Right ventricle myocardium superior (tissue), 1 donor: ENCODE results near the gene CLK2. TPM values are rescaled to one million over a fixed set of nuclear protein-coding genes. Genes with fewer than 3 reads are reported as not detected.
A peak's percentile ranks its signal among the peaks of the same experiment; 100 is the strongest.
"Not testable (repeated sequence)": the region's sequence is repeated elsewhere in the genome, so short reads cannot be mapped to it uniquely, and the experiment has no call there.

Source experiments
- ATAC-seq: fragments of 200-7000 bp; cut with Tn5 transposase; one replicate; pipeline ENCODE4 v1.9.1; 2020; ENCODE audit warnings: mild to moderate bottlenecking; ENCODE audit not compliant: poor library complexity
- DNase-seq: peaks from one replicate; pipeline ENCODE4 v3.0.0-alpha.2; 2020
- intact Hi-C: fragments of 100-400 bp; cut with DNase I; formaldehyde crosslinking; loops from one replicate; pipeline ENCODE4 v1.11.2; 2022
- total RNA-seq: library from RNA; stranded (reverse); fragmentation: NEBNext Ultra II Directional; extraction: Animal tissue kit (Norgen Biotek cat#: 25700); gene quantifications from one replicate; pipeline ENCODE4 v1.2.1, GENCODE V29; 2021
- donor health status: DM: no; HTN: yes; CAD: no; lungs with severe emphysema.

Gene CLK2
- total RNA-seq, 1 donor from 2014 or later, result 18.5 TPM

DNA sequence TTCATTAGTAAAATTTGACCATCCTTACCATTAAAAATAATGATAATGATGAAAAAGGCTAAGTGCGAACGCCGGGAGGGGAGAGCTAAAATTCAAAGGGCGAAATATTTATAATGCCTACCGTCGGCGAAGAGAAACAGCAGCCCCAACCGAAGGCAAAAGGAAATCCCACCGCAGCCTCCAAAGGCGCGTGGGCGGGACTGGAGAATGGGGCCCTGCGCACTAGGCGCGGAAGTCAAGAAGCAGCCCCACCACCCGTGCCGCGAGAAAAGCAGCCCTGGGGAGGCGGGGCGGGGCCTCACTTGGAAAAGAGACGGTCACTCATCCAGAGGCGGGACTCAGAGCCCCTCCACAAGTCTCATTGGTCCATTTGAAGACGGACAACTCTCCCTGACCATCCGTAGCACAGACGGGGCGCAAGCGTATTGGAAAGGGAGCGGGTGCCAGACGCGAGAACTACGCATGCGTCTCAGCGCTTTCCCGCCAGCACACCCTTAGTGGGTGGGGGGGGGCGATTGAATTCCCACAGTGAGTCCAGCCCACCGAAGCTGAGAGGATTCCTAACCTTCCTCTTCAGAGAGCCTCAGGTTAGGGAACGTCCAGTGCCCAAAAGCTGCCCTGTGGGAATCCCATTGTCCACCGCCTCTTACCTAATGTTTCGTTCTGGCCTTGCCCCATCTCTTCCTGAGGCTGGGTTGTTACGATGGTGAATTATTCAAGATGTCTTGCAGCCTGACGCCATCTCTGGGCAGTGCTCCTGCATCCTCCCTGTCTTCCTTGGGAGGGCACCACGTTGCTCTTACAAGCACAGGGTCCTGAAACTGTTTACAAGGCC lies 45.8 kb downstream of the CLK2 start:
- DNase-seq (peak; percentile 99), ATAC-seq (peak; percentile 99)
- intact Hi-C loops, result no loop called here

- ATAC-seq (peak; percentile 56), DNase-seq (peak; percentile 67)
- intact Hi-C loops, result no loop called here
Measured at GRCh38 chr1:155226910-155227260, 46.4 kb downstream of the CLK2 start.

GRCh38 chr1:155226188-155226909 lies 47.0 kb downstream of the CLK2 start:
- intact Hi-C loops, result no loop called here
- ATAC-seq, result peak; percentile 69
- peak; percentile 86 for DNase-seq

DNA sequence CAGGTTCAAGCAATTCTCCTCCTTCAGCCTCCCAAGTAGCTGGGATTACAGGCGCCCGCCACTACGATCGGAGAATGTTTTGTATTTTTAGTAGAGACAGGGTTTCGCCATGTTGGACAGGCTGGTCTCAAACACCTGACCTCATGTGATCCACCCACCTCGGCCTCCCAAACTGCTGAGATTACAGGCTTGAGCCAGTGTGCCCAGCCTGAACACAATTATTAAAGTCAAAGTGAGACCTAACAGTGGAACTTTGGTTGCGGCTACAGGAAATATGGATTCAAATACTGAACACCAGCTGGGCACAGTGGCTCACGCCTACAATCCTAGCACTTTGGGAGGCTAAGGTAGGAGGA lies 47.9 kb downstream of the CLK2 start:
- ATAC-seq, DNase-seq, intact Hi-C loops: not testable (repeated sequence)

- ATAC-seq (no peak), DNase-seq (no peak)
- intact Hi-C loops, result no loop called here
Measured at GRCh38 chr1:155223047-155223446, 50.3 kb downstream of the CLK2 start.

- intact Hi-C loops, DNase-seq, ATAC-seq: not testable (repeated sequence)
Measured at GRCh38 chr1:155220211-155220965, 52.9 kb downstream of the CLK2 start.

DNA sequence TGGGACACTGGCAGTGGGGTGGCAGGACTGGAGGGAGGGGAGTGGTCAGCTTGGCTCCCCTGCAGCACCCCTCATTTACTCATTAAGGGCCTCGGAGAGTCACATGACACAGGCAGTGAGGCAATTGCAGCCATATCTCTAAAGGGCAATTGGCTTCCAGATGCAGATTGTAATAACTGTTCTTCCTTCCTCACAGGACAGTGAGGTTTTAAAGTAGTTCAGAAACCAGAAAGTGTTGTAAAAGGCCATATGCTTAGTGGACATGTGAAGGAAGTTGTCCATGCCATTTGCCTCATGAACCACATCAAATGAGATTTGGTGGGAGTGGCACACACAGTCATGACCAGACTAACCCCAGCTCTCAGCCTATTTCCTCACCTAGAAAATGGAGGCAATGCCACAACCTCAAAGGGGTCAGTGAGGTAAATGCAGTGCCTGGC lies 53.7 kb downstream of the CLK2 start:
- DNase-seq, result no peak
- intact Hi-C loops, result no loop called here
- ATAC-seq, result peak; percentile 42

- ATAC-seq, result peak; percentile 68
- intact Hi-C loops, result no loop called here
- no peak for DNase-seq
Measured at GRCh38 chr1:155218854-155219591, 54.3 kb downstream of the CLK2 start.

DNA sequence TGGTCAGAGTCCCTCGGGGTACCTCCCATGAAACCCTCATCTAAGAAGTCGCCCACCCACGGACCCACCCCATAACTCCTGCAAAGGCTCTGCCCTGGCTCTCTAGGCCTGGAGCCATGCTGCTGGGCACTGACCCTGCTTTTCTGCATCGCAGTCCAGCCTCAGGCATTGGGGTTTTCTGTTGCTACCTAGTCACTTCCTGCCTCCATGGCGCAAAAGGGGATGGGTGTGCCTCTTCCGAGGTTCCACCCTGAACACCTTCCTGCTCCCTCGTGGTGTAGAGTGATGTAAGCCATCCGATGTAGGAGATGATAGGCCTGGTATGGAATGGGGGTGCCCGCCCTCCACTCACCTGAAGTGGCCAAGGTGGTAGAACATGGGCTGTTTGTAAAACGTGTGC lies 58.6 kb downstream of the CLK2 start:
- intact Hi-C loops, ATAC-seq, DNase-seq: not testable (repeated sequence)

Other genes starting within 250 kb of the CLK2 start
- 0.16 TPM for gene DCST2, start 239.7 kb downstream of the CLK2 start, total RNA-seq
- gene DCST1, start 239.7 kb downstream of the CLK2 start, total RNA-seq, result not detected
- 77.6 TPM for gene ADAM15, start 222.2 kb downstream of the CLK2 start, total RNA-seq
- 2.6 TPM for gene EFNA4, start 209.8 kb downstream of the CLK2 start, total RNA-seq
- gene EFNA3, start 194.7 kb downstream of the CLK2 start, total RNA-seq, result 0.75 TPM
- 41.5 TPM for gene EFNA1, start 145.6 kb downstream of the CLK2 start, total RNA-seq
- 7.1 TPM for gene SLC50A1, start 137.7 kb downstream of the CLK2 start, total RNA-seq
- 49.4 TPM for gene DPM3, start 133.0 kb downstream of the CLK2 start, total RNA-seq
- gene KRTCAP2, start 100.2 kb downstream of the CLK2 start, total RNA-seq, result 121 TPM
- gene TRIM46, start 99.7 kb downstream of the CLK2 start, total RNA-seq, result 0.08 TPM
- 5.8 TPM for gene THBS3, start 65.6 kb downstream of the CLK2 start, total RNA-seq
- 16.4 TPM for gene MTX1, start 64.8 kb downstream of the CLK2 start, total RNA-seq
- 13.8 TPM for gene ENTREP3, start 18.0 kb downstream of the CLK2 start, total RNA-seq
- gene SCAMP3, start 11.1 kb downstream of the CLK2 start, total RNA-seq, result 56.8 TPM
- 1.4 TPM for gene HCN3, start 4.0 kb upstream of the CLK2 start, total RNA-seq
- gene PKLR, start 27.9 kb upstream of the CLK2 start, total RNA-seq, result not detected
- gene FDPS, start 35.4 kb upstream of the CLK2 start, total RNA-seq, result 71.2 TPM
- 19.9 TPM for gene RUSC1, start 47.4 kb upstream of the CLK2 start, total RNA-seq